Measurements from ENCODE around the gene DLG2. TPM values are rescaled to one million over a fixed set of nuclear protein-coding genes. Genes with fewer than 3 reads are reported as not detected.

Gene DLG2
- total RNA-seq, 1 experiment from 2014 or later = 17.5 TPM

- no peak for TF ChIP-seq USF1 (CRISPR knock-in tag; IDR thresholded peaks at IDR 0.05)
- TF ChIP-seq IRF1 (CRISPR knock-in tag; IDR thresholded peaks at IDR 0.05) = no peak
- TF ChIP-seq ZNF425 (CRISPR knock-in tag; conservative IDR thresholded peaks at IDR 0.05) = no peak
- TF ChIP-seq PREB (CRISPR knock-in tag; IDR thresholded peaks at IDR 0.05; ENCODE audit: borderline replicate concordance) = no peak
- TF ChIP-seq JUN (CRISPR knock-in tag; IDR thresholded peaks at IDR 0.05) = no peak
- TF ChIP-seq, protein P1, sequence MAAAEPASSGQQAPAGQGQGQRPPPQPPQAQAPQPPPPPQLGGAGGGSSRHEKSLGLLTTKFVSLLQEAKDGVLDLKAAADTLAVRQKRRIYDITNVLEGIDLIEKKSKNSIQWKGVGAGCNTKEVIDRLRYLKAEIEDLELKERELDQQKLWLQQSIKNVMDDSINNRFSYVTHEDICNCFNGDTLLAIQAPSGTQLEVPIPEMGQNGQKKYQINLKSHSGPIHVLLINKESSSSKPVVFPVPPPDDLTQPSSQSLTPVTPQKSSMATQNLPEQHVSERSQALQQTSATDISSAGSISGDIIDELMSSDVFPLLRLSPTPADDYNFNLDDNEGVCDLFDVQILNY (CRISPR knock-in tag; IDR thresholded peaks at IDR 0.05) = no peak
- TF ChIP-seq SOX15 (CRISPR knock-in tag; IDR thresholded peaks at IDR 0.05) = no peak
Measured at GRCh38 chr11:85310479-85310878, 316.7 kb downstream of the DLG2 start (continued).

DNA sequence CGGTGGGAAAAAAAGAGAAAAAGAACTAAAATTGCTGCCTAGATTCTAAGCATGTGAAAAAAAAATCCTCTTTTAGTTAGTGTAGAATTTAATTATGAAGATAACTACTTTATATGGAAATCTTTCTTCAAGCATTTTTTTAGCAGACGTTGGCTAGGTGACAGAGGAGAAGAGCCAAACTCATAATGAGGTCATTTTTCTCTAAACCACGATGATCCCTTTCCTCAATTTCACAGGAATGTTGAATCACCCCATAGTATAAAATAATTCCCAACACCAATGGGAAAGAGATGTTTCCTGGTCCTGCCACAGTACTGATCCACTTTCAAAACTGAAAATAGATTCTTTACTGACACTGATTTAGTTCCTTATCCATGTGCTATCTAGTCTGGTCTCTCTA, 319.8 kb downstream of the DLG2 start:
- DNase-seq (ENCODE audit: low spot score) = no peak
- H3K27me3 Mint-ChIP-seq (ENCODE audit: low read depth) = no peaks in the 10 kb centered on the region
- no peak for ATAC-seq
- CTCF ChIA-PET = no interaction called here
- no peaks in the 10 kb centered on the region for H3K36me3 Mint-ChIP-seq
- POLR2A ChIA-PET = no interaction called here
- no peaks in the 10 kb centered on the region for H3K9me3 Mint-ChIP-seq
- H3K27ac Mint-ChIP-seq = no peak overlapping the region
- peaks cover 6% of the 10 kb centered on the region for H3K4me1 Mint-ChIP-seq
- no peak overlapping the region for H3K4me3 Mint-ChIP-seq
- no peak for TF ChIP-seq ZNF423 (CRISPR knock-in tag; IDR thresholded peaks at IDR 0.05)
- TF ChIP-seq CREM (CRISPR knock-in tag; IDR thresholded peaks at IDR 0.05) = no peak
- no peak for TF ChIP-seq ARID4B (CRISPR knock-in tag; IDR thresholded peaks at IDR 0.05; ENCODE audit: borderline replicate concordance)
- no peak for TF ChIP-seq SP1 (CRISPR knock-in tag; conservative IDR thresholded peaks at IDR 0.05)
- TF ChIP-seq ESRRA (CRISPR knock-in tag; IDR thresholded peaks at IDR 0.05; ENCODE audit: borderline replicate concordance) = no peak
- TF ChIP-seq, protein P2, sequence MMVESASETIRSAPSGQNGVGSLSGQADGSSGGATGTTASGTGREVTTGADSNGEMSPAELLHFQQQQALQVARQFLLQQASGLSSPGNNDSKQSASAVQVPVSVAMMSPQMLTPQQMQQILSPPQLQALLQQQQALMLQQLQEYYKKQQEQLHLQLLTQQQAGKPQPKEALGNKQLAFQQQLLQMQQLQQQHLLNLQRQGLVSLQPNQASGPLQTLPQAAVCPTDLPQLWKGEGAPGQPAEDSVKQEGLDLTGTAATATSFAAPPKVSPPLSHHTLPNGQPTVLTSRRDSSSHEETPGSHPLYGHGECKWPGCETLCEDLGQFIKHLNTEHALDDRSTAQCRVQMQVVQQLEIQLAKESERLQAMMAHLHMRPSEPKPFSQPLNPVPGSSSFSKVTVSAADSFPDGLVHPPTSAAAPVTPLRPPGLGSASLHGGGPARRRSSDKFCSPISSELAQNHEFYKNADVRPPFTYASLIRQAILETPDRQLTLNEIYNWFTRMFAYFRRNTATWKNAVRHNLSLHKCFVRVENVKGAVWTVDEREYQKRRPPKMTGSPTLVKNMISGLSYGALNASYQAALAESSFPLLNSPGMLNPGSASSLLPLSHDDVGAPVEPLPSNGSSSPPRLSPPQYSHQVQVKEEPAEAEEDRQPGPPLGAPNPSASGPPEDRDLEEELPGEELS (CRISPR knock-in tag; IDR thresholded peaks at IDR 0.05) = no peak
- TF ChIP-seq ZNF219 (CRISPR knock-in tag; IDR thresholded peaks at IDR 0.05; ENCODE audit: borderline replicate concordance) = no peak
- no peak for TF ChIP-seq SMAD4 (CRISPR knock-in tag; IDR thresholded peaks at IDR 0.05)
- TF ChIP-seq, protein P1 (CRISPR knock-in tag; IDR thresholded peaks at IDR 0.05) = no peak
- no peak for TF ChIP-seq FOXK1 (CRISPR knock-in tag; IDR thresholded peaks at IDR 0.05)
- no peak for TF ChIP-seq PRRX2 (CRISPR knock-in tag; IDR thresholded peaks at IDR 0.05)
- no peak for TF ChIP-seq ZBTB21 (CRISPR knock-in tag; IDR thresholded peaks at IDR 0.05; ENCODE audit: borderline replicate concordance)
- TF ChIP-seq, protein P3, sequence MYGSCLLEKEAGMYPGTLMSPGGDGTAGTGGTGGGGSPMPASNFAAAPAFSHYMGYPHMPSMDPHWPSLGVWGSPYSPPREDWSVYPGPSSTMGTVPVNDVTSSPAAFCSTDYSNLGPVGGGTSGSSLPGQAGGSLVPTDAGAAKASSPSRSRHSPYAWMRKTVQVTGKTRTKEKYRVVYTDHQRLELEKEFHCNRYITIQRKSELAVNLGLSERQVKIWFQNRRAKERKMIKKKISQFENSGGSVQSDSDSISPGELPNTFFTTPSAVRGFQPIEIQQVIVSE (CRISPR knock-in tag; IDR thresholded peaks at IDR 0.05; ENCODE audit: borderline replicate concordance) = no peak
- no peak for TF ChIP-seq ZNF317 (CRISPR knock-in tag; IDR thresholded peaks at IDR 0.05; ENCODE audit: borderline replicate concordance, low read depth)
- TF ChIP-seq MXD4 (CRISPR knock-in tag; IDR thresholded peaks at IDR 0.05; ENCODE audit: borderline replicate concordance) = no peak
- TF ChIP-seq HMGA2 (CRISPR knock-in tag; IDR thresholded peaks at IDR 0.05) = no peak

Data from WTC11 (cell line).